ENCODE data around the gene PNMA8B.
"Not testable (repeated sequence)": the region's sequence is repeated elsewhere in the genome, so short reads cannot be mapped to it uniquely, and the experiment has no call there.

The PNMA8B gene

DNA sequence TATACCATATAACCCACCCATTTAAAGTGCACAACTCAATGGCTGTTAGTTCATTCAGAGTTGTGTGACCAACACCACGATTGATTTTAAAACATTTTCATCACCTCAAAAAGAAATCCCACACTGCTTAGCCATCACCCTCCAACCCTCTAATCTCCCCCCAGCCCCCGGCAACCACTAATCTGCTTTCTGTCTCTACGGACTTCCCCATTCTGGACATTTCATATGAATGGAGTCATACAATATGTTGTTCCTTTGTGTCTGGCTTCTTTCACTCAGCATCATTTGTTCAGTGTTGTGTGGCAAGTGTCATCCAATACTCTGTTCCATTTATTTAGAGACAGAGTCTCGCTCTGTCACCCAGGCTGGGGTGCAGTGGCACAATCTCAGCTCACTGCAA, 4.0 kb upstream of the PNMA8B start:
- H3K27me3 Mint-ChIP-seq = peaks cover 27 to 44% of the 10 kb centered on the region in 2 donors
- peaks cover 4% of the 10 kb centered on the region for H3K36me3 Mint-ChIP-seq (ENCODE audit: insufficient read depth)

DNA sequence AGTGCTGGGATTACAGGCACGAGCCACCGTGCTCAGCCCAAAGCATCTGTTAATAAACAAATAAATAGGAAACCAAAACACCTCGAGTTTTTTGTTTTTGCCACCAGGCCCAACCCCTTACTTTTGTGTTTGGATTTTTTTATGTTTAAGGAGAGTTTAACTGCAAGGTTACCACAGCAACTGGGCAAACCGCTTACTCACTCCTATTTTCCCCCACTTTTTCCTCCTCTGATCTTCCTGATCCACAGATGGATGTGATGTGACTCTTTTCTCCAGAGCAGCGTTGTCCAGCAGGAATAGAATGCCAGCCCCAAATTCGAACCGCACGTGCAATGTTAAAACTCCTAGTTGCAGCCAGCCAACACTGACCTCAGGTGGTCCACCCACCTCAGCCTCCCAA, 2.1 kb upstream of the PNMA8B start:
- no peak for ATAC-seq (replicated peaks)
- no peak for DNase-seq
- Mint-ChIP-seq H3K4me1 (ENCODE audit: low read depth in 2 of 2) (peaks cover 0 to 10% of the 10 kb centered on the region in 2 donors), H3K27ac (no peak overlapping the region), H3K4me3 (no peak overlapping the region), H3K36me3 (ENCODE audit: insufficient read depth) (peaks cover 9% of the 10 kb centered on the region), H3K9me3 (no peaks in the 10 kb centered on the region), H3K27me3 (peaks cover 37 to 64% of the 10 kb centered on the region in 2 donors)

More for the DNA sequence above, 4.0 kb upstream of the PNMA8B start:
- peaks cover 0 to under 1% of the 10 kb centered on the region in 2 donors for H3K4me1 Mint-ChIP-seq (ENCODE audit: low read depth in 2 of 2)
- ATAC-seq (replicated peaks) (no peak), DNase-seq (no peak)
- H3K9me3 Mint-ChIP-seq = no peaks in the 10 kb centered on the region
- no peak overlapping the region for H3K27ac Mint-ChIP-seq
- H3K4me3 Mint-ChIP-seq = no peak overlapping the region

- H3K9me3 Mint-ChIP-seq; H3K4me3 Mint-ChIP-seq; ATAC-seq (replicated peaks); H3K27ac Mint-ChIP-seq; H3K36me3 Mint-ChIP-seq (ENCODE audit: insufficient read depth); DNase-seq; H3K4me1 Mint-ChIP-seq (ENCODE audit: low read depth in 2 of 2): not testable (repeated sequence)
- H3K27me3 Mint-ChIP-seq = peaks cover 41 to 72% of the 10 kb centered on the region in 2 donors
Measured at GRCh38 chr19:46496886-46497285, 1.2 kb upstream of the PNMA8B start.

DNA sequence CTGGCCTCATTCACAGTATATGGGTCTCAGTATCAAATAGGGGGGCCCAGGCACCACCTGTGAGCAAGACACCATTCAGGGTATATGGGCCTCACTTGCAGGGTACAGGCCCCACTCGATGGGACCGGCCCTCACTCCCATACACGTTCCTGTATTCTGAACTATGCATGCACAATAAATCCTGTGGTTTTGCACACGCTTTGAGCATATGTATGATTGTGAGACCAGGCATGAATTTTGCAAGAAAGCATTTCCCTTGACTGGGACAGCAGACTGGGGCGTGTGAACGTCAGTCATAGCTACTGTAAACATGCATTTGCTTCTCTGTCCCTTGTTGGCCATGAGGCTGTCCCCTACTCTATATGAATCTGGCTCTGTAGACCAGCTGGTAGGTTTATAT, 637 bp upstream of the PNMA8B start:
- Mint-ChIP-seq H3K9me3 (no peaks in the 10 kb centered on the region), H3K27me3 (peaks cover 46 to 78% of the 10 kb centered on the region in 2 donors), H3K36me3 (ENCODE audit: insufficient read depth) (peaks cover 6% of the 10 kb centered on the region), H3K27ac (no peak overlapping the region), H3K4me1 (ENCODE audit: low read depth in 2 of 2) (peaks cover 0 to 10% of the 10 kb centered on the region in 2 donors), H3K4me3 (no peak overlapping the region)
- no peak for DNase-seq
- ATAC-seq (replicated peaks) = no peak

DNA sequence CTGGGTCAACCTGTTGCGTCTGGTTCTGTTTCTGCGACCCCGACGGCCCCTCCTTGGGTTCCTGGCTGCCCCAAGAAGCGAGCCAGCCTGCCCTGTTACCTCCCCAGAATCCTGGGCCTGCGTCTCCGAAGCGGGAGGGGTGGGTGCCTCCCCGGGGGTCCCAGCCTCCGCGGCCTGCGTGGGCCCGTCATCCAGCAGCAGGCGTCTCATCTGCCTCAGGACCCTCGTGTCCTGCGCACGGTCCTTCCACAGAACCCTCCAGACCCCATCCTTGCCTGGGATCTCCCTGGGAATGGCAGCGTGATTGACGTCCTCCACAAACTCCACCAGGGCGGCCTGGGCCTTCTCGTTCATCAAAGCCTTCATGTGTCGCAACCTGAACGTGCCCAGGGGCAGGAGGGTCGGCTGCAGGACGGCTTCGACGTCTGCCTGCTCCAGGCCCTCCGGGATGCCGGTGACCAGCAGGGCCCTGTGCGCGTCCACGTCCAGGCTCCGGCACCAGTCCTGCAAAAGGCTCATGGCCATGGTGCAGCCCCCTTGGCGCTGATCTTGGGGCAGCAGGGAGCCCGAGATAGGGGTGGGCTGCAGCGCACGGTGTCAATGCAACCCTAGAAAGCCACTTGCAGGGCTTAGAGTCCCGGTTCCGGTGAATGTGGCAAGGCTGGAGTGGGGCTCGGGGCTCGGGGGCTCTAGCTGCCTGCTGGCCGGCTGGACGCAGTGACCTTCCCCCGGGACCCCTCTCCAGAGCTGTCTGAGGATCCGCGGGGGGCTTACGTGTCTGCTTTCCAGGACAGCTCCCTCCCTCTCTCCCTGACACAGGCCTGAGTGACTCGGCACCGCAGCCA, 504 bp downstream of the PNMA8B start:
- peak overlapping the region; percentile 75 to 80 for H3K4me3 Mint-ChIP-seq
- H3K27me3 Mint-ChIP-seq = peaks cover 50 to 79% of the 10 kb centered on the region in 2 donors
- DNase-seq (no peak), ATAC-seq (replicated peaks) (no peak)
- no peaks in the 10 kb centered on the region for H3K9me3 Mint-ChIP-seq
- H3K4me1 Mint-ChIP-seq (ENCODE audit: low read depth in 2 of 2) = peaks cover 0 to 10% of the 10 kb centered on the region in 2 donors
- H3K36me3 Mint-ChIP-seq (ENCODE audit: insufficient read depth) = peaks cover 6% of the 10 kb centered on the region
- H3K27ac Mint-ChIP-seq = no peak overlapping the region

DNA sequence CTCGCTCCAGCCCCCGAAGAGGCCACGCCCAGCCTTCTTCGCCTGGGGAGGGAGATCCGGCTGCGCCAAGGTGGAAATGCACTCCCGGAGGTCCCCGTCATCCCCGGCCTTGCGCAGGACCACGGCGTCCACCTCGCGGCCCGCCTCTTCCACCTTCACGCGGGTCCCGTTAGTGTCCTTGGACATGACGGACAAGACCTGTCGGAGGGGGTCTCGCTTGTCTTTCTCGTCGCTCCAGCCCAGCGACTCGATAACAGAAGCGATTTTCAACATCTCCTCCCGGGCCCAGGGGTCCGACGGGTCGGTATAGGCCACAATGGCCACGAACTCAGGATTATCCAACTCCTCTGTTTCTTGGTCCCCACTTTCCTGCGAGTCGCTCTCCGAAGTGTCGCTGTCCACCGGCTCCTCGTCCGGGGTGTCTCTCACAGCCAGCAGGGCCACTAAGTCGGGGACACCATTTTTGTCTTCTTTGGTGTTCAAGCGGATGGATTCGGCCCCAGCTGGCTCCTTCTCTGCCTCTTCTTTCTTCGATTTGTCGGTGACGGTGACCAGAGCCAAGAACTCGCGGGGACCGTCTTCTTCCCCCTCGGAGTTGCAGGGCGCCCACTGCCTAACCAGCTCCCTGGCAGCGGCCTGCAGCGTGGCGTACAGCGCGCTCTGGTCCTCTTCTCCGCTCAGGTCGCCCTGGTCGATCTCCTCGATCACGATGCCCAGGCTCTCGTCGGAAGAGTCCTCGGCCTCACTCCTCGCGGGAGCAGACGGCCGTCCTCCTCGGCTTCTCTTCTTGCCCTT, 1.3 kb downstream of the PNMA8B start:
- peak overlapping the region; percentile 75 to 80 for H3K4me3 Mint-ChIP-seq
- DNase-seq = no peak
- peaks cover 58 to 79% of the 10 kb centered on the region in 2 donors for H3K27me3 Mint-ChIP-seq
- peaks cover 4 to 12% of the 10 kb centered on the region in 2 donors for H3K4me1 Mint-ChIP-seq (ENCODE audit: low read depth in 2 of 2)
- peaks cover 9% of the 10 kb centered on the region for H3K36me3 Mint-ChIP-seq (ENCODE audit: insufficient read depth)
- H3K27ac Mint-ChIP-seq = no peak overlapping the region
- no peaks in the 10 kb centered on the region for H3K9me3 Mint-ChIP-seq
- no peak for ATAC-seq (replicated peaks)

DNA sequence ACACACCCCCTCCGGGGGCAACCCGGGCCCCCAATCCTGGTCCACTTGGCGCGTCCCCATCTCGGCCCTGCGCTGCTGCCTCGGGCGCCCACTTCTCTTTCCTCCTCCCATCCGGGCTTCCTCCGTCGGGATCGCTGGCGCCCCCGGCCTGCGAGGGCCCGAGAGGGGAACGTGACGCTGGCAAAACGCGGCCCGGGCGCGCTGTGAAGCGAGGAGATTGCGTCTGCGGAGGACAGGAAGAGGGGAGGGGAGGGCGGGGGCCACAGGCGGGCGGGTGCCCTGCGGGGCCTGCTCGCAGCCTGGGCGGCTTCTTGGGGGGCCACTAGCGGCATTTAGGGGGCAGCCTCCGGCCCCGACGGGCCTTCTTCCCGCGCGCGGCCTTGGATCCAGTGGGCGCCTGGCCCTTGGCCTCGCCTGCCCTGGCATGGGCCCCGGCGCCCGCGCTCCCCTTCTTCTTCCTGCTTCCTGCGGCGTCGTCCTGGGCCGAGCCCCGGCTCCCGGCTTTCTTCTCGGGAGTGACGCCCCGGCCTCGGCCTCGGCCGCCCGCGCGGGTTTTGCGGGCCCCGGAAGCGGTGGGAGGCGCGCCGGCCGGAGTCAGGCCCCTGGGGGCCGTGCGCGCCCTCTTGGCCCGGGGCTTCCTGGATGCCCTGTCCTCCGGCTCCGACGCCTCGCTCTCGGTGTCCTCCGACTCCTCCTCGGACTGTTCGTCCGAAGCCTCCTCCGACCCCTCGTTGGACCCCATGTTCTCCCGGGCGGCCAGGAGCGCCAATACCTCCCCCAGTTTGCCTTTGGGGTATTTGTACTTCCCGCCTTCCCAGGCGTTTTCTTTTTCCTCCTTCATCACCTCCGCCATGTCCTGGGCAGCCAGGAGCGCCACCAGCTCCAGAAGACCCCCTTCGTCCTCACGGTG, 2.2 kb downstream of the PNMA8B start:
- H3K27me3 Mint-ChIP-seq = peaks cover 61 to 83% of the 10 kb centered on the region in 2 donors
- peaks cover 10 to 15% of the 10 kb centered on the region in 2 donors for H3K4me1 Mint-ChIP-seq (ENCODE audit: low read depth in 2 of 2)
- no peak overlapping the region for H3K27ac Mint-ChIP-seq
- H3K36me3 Mint-ChIP-seq (ENCODE audit: insufficient read depth) = peaks cover 9% of the 10 kb centered on the region
- H3K4me3 Mint-ChIP-seq = peak overlapping the region; percentile 75 to 80
- H3K9me3 Mint-ChIP-seq = no peaks in the 10 kb centered on the region
- ATAC-seq (replicated peaks) (peak; percentile 21), DNase-seq (no peak)

GRCh38 chr19:46492841-46493235, 2.8 kb downstream of the PNMA8B start:
- Mint-ChIP-seq H3K4me3 (peak overlapping the region in 1 of 2 donors; percentile 60), H3K27me3 (peaks cover 63 to 84% of the 10 kb centered on the region in 2 donors), H3K27ac (no peak overlapping the region), H3K9me3 (no peaks in the 10 kb centered on the region), H3K4me1 (ENCODE audit: low read depth in 2 of 2) (peaks cover 12 to 18% of the 10 kb centered on the region in 2 donors), H3K36me3 (ENCODE audit: insufficient read depth) (peaks cover 9% of the 10 kb centered on the region)
- no peak for ATAC-seq (replicated peaks)
- no peak for DNase-seq

GRCh38 chr19:46491975-46492682, 3.5 kb downstream of the PNMA8B start:
- H3K27me3 Mint-ChIP-seq = peaks cover 67 to 87% of the 10 kb centered on the region in 2 donors
- peaks cover 9% of the 10 kb centered on the region for H3K36me3 Mint-ChIP-seq (ENCODE audit: insufficient read depth)
- peaks cover 12 to 20% of the 10 kb centered on the region in 2 donors for H3K4me1 Mint-ChIP-seq (ENCODE audit: low read depth in 2 of 2)
- ATAC-seq (replicated peaks) (no peak), DNase-seq (no peak)
- peak overlapping the region in 1 of 2 donors; percentile 60 for H3K4me3 Mint-ChIP-seq
- no peaks in the 10 kb centered on the region for H3K9me3 Mint-ChIP-seq
- no peak overlapping the region for H3K27ac Mint-ChIP-seq

DNA sequence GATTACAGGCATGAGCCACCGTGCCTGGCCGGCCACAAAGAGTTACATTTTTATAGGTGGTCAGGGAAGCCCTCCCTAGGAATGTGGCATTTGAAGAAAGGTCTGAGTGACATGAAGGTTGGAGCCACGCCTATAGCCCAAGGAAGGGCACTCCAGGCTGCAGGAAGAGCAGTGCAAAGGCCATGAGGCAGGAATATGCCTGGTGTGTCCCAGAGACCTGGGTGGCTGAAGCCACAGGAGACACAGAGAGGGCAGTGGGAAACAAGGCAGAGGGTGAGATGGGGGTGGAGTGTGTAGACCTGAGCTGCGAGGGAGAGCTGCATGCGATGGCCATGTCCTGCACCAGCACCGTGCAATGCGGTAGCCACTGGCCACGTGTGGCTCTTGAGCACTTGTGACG, 4.9 kb downstream of the PNMA8B start:
- H3K27ac Mint-ChIP-seq = no peak overlapping the region

DNA sequence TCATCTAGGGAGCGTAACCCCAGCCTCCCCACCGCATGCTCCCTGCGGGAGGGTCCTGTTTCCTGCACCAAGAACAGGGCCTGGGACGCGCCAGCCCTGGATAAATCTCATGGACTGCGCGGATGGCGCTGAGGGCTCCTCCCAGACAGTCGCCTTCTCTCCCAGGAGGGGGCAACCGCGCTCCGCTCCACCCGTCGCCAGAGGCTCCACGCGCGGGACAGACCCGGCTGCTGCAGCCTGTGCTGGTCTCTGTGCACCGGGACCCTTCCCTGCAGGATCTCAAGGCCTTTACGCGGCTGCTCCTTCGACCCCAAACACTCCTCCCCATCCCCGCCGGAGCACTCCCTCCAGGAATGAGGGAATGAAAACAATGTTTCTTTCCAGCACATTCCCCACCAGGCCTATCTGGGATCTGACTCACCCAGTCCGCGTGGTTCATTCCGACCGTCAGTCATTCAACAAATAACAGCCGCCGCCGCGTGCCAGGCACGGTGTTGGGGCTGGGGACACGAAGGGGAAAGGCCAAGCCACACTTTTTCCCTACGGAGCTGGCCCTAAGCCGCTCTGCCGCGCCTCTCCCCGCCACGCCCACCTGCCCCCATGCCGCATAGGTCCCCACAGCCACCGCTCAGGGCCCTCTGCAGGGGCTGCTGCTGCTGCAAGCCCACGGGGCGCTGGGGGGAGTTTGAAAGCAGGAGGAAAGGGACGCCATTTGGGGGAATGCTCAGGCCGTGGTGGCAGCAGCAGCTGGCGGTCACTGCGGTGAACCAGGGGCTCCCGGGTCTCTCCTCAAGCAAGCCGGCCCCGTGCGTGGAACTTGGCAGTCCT, 6.0 kb downstream of the PNMA8B start:
- Mint-ChIP-seq H3K27me3 (peaks cover 76 to 100% of the 10 kb centered on the region in 2 donors), H3K9me3 (no peaks in the 10 kb centered on the region), H3K4me3 (peak overlapping the region in 1 of 2 donors; percentile 3), H3K4me1 (ENCODE audit: low read depth in 2 of 2) (peaks cover 12 to 22% of the 10 kb centered on the region in 2 donors), H3K27ac (no peak overlapping the region), H3K36me3 (ENCODE audit: insufficient read depth) (peaks cover 8% of the 10 kb centered on the region)
- ATAC-seq (replicated peaks) (no peak), DNase-seq (no peak)

More for the DNA sequence above, 4.9 kb downstream of the PNMA8B start:
- peaks cover 9% of the 10 kb centered on the region for H3K36me3 Mint-ChIP-seq (ENCODE audit: insufficient read depth)
- H3K4me3 Mint-ChIP-seq = no peak overlapping the region
- peaks cover 78 to 95% of the 10 kb centered on the region in 2 donors for H3K27me3 Mint-ChIP-seq
- no peaks in the 10 kb centered on the region for H3K9me3 Mint-ChIP-seq
- ATAC-seq (replicated peaks) (no peak), DNase-seq (no peak)
- H3K4me1 Mint-ChIP-seq (ENCODE audit: low read depth in 2 of 2) = peaks cover 12 to 23% of the 10 kb centered on the region in 2 donors

GRCh38 chr19:46488551-46488950, 7.1 kb downstream of the PNMA8B start:
- no peak overlapping the region for H3K27ac Mint-ChIP-seq
- H3K9me3 Mint-ChIP-seq = no peaks in the 10 kb centered on the region
- peaks cover 69 to 100% of the 10 kb centered on the region in 2 donors for H3K27me3 Mint-ChIP-seq
- peaks cover 3% of the 10 kb centered on the region for H3K36me3 Mint-ChIP-seq (ENCODE audit: insufficient read depth)
- no peak for ATAC-seq (replicated peaks)
- peaks cover 12 to 15% of the 10 kb centered on the region in 2 donors for H3K4me1 Mint-ChIP-seq (ENCODE audit: low read depth in 2 of 2)
- no peak for DNase-seq
- H3K4me3 Mint-ChIP-seq = no peak overlapping the region
